ENCODE measurements around the gene LNP1. TPM values are rescaled to one million over a fixed set of nuclear protein-coding genes. Genes with fewer than 3 reads are reported as not detected.
A peak's percentile ranks its signal among the peaks of the same experiment; 100 is the strongest.

LNP1 gene
- total and polyA plus RNA-seq, 9 of the 15 experiments (the other 6 are each of a cell fraction or from before 2014, with no cell fraction given): 1.9 to 5.2 (median 4.5) TPM

GRCh38 chr3:100437721-100438622 is 36.6 kb downstream of the LNP1 start (continued):
- TF ChIP-seq L3MBTL2 (IDR thresholded peaks at IDR 0.05) (no peak), KDM2B (CRISPR knock-in tag; IDR thresholded peaks at IDR 0.05) (no peak), ADNP (tag; IDR thresholded peaks at IDR 0.05) (no peak), ZC3H11A (IDR thresholded peaks at IDR 0.05; ENCODE audit: low read depth, low read length) (no peak), ZNF184 (CRISPR knock-in tag; IDR thresholded peaks at IDR 0.05) (no peak), NELFE (IDR thresholded peaks at IDR 0.05; ENCODE audit: insufficient read depth, insufficient read length) (no peak), ZNF316 (IDR thresholded peaks at IDR 0.05) (peak; percentile 46; the same call in 1 of the 2 replicates), PHTF2 (CRISPR knock-in tag; IDR thresholded peaks at IDR 0.05) (no peak)

GRCh38 chr3:100438623-100438974 is 37.3 kb downstream of the LNP1 start:
- H3K4me3 ChIP-seq: no peak overlapping the region
- no peak overlapping the region for H3K4me2 ChIP-seq (ENCODE audit: insufficient read depth, low read length)
- in situ Hi-C loops (cut with MboI) (no loop called here), intact Hi-C loops (cut with micrococcal nuclease) (no loop called here)
- H3K9me3 ChIP-seq (replicated peaks; ENCODE audit: control insufficient read depth, insufficient read depth, low read depth, low read length): no peaks in the 10 kb centered on the region
- DNase-seq (ENCODE audit: extremely low read depth in 1 of 4, low spot score in 3 of 4) (no peak), FAIRE-seq (no peak), ATAC-seq (peak; percentile 53)
- no peaks in the 10 kb centered on the region for H3K36me3 ChIP-seq (ENCODE audit: control insufficient read depth, insufficient read depth, low read length)
- TF ChIP-seq PHF20 (IDR thresholded peaks at IDR 0.05; ENCODE audit: partially characterized antibody) (no peak), SIRT6 (IDR thresholded peaks at IDR 0.05; ENCODE audit: low read depth, low read length) (no peak), TSC22D4 (tag; IDR thresholded peaks at IDR 0.05) (no peak), FOXP1 (CRISPR knock-in tag; IDR thresholded peaks at IDR 0.05) (no peak), PML (IDR thresholded peaks at IDR 0.05; ENCODE audit: low read length) (no peak), FOXJ3 (CRISPR knock-in tag; IDR thresholded peaks at IDR 0.05) (no peak), SMAD3 (CRISPR knock-in tag; conservative IDR thresholded peaks at IDR 0.05) (no peak)
- no TSS peak for BruUV-seq (replicated peaks)
- POLR2A ChIA-PET: no interaction called here
- no peaks in the 10 kb centered on the region for H3K27me3 ChIP-seq (ENCODE audit: control insufficient read depth in 2 of 2, insufficient read depth in 2 of 2, low read length in 2 of 2)
- WGBS (ENCODE audit: insufficient coverage, low coverage, missing lambda C conversion rate): 56% methylated on average over 2 of the region's 2 CpGs
- no peak overlapping the region for H2AFZ ChIP-seq (ENCODE audit: low read depth, low read length)
- CTCF ChIA-PET (ENCODE audit: low intra/inter-chr PET ratio): no interaction called here
- H3K9ac ChIP-seq (ENCODE audit: insufficient read depth in 1 of 2, low read depth in 2 of 2, low read length in 2 of 2): no peak overlapping the region
- no peaks in the 10 kb centered on the region; a peak in 1 of 5 replicates for H3K4me1 ChIP-seq (replicated peaks in 1 of 2; ENCODE audit: control insufficient read depth in 2 of 2, insufficient read depth in 2 of 2, low read length in 2 of 2)
- H3K79me2 ChIP-seq (ENCODE audit: control insufficient read depth, insufficient read depth, low read length): no peaks in the 10 kb centered on the region
- H4K20me1 ChIP-seq (replicated peaks; ENCODE audit: control insufficient read depth, insufficient read depth, low read length): no peaks in the 10 kb centered on the region
- H3K9me1 ChIP-seq (ENCODE audit: control insufficient read depth, insufficient read depth, low read length): no peaks in the 10 kb centered on the region
- no peak overlapping the region for H3K27ac ChIP-seq (ENCODE audit: extremely low read depth, low read depth, low read length)

All from K562 (cell line).